Motor neuron (in vitro differentiated cells): ENCODE measurements around the gene DDX56. TPM values are rescaled to one million over a fixed set of nuclear protein-coding genes. Genes with fewer than 3 reads are reported as not detected.
A peak's percentile ranks its signal among the peaks of the same experiment; 100 is the strongest.

ENCODE experiments used
- ATAC-seq, 8 experiments: fragments of 200-7000 bp; cut with Tn5 transposase; replicated peaks in 6 of 8; 2 replicates each; pipeline ENCODE4 v1.8.0; 2021; ENCODE audit warnings: mild to moderate bottlenecking in 8 of 8, moderate library complexity in 8 of 8
- H3K27ac ChIP-seq, 2 donors: fragments of 250-450 bp; sonication (Bioruptor Pico); 2 replicates each; pipeline ENCODE4 v1.9.0; 2021; ENCODE audit warnings: antibody characterized with exemption in 2 of 2, mild to moderate bottlenecking in 2 of 2, moderate library complexity in 1 of 2
- H3K4me1 ChIP-seq, 2 donors: fragments of 250-450 bp; sonication (Bioruptor Pico); replicated peaks in 1 of 2; 2 replicates each; pipeline ENCODE4 v1.6.1; 2021; ENCODE audit warnings: antibody characterized with exemption in 2 of 2, mild to moderate bottlenecking in 2 of 2, moderate library complexity in 1 of 2
- H3K4me3 ChIP-seq, 5 donors: fragments of 250-450 bp; sonication (Bioruptor Pico); 2 replicates each; pipeline ENCODE4 v1.9.0; 2021; ENCODE audit warnings: antibody characterized with exemption in 5 of 5, mild to moderate bottlenecking in 5 of 5, moderate library complexity in 4 of 5
- WGBS, 10 experiments: fragments of 450-650 bp; shearing (Covaris generic); methylation state at CpG; one replicate each; pipeline ENCODE4 v1.0.0; 2022; 5-methylcytosine and 5-hydroxymethylcytosine counted together
- in situ Hi-C, 9 experiments: fragments of 400-800 bp; cut with MboI; loops; one replicate each; pipeline ENCODE4 v1.15.0; 2021; ENCODE audit warnings: low sequenced_read_pairs in 9 of 9, low pct_unique_long_range_greater_than_20kb in 2 of 9; ENCODE audit not compliant: unreplicated experiment in 9 of 9
- total RNA-seq, 8 experiments: library from RNA; unstranded; fragments of 300-600 nt; gene quantifications; 2 replicates each; pipeline versions ENCODE4 v1.2.3 to v1.2.4, GENCODE V29; 2022

The DDX56 gene
- total RNA-seq, 8 experiments from 2014 or later = 28.8 to 97.6 (median 48.1) TPM

DNA sequence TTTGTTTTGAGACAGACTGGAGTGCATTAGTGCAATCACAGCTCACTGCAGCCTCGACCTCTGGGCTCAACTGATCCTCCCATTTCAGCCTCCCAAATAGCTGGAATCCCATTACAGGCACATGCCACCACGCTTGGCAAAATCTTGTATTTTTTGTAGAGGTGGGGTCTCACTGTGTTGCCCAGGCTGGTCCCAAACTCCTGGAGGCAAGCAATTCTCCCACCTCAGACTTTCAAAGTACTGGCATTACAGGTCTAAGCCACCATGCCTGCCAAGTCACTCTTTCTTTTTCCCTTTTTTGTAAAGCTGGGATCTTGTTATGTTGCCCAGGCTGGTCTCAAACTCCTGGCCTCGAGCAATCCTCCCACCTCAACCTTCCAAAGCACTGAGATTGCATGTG is 24.3 kb downstream of the DDX56 start:
- in situ Hi-C loops = no loop called here
- Histone ChIP-seq H3K4me1 (no peaks in the 10 kb centered on the region), H3K4me3 (no peak overlapping the region), H3K27ac (no peak overlapping the region)
- WGBS, 10 experiments = 0 to 52% (median 39%) methylated on average over 1 to 3 of the region's 3 CpGs; no CpG with 5 or more reads in 3 of the 10 experiments
- no peak for ATAC-seq

DNA sequence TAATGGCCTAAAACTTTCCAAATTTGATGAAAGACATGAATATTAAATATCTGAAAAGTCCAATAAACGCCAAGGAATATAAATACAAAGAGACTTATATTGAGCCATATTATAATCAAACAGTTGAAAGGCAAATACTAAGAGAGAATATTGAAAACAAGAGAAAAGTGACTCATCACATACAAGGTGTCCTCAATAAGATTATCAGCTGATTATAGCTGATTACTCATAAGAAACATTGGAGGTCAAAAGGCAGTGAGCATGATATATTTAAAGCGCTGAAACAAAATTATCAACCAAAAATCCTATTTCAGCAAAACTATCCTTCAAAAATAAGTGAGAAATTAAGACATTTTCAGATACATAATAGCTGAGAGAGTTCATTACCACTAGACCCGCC is 24.8 kb downstream of the DDX56 start:
- in situ Hi-C loops = no loop called here
- H3K4me1 ChIP-seq = no peaks in the 10 kb centered on the region
- no peak overlapping the region for H3K27ac ChIP-seq
- WGBS, 10 experiments = 64 to 100% (median 81%) methylated on average over 1 to 3 of the region's 3 CpGs
- H3K4me3 ChIP-seq = no peak overlapping the region
- ATAC-seq = no peak

GRCh38 chr7:44547536-44548231 is 26.0 kb downstream of the DDX56 start:
- in situ Hi-C loops = no loop called here
- peak in 1 of 8 experiments; percentile 42 for ATAC-seq
- Histone ChIP-seq H3K27ac (no peak overlapping the region), H3K4me3 (no peak overlapping the region), H3K4me1 (no peaks in the 10 kb centered on the region)
- 4 to 75% (median 39%) methylated on average over 2 to 6 of the region's 6 CpGs for WGBS, 10 experiments

DNA sequence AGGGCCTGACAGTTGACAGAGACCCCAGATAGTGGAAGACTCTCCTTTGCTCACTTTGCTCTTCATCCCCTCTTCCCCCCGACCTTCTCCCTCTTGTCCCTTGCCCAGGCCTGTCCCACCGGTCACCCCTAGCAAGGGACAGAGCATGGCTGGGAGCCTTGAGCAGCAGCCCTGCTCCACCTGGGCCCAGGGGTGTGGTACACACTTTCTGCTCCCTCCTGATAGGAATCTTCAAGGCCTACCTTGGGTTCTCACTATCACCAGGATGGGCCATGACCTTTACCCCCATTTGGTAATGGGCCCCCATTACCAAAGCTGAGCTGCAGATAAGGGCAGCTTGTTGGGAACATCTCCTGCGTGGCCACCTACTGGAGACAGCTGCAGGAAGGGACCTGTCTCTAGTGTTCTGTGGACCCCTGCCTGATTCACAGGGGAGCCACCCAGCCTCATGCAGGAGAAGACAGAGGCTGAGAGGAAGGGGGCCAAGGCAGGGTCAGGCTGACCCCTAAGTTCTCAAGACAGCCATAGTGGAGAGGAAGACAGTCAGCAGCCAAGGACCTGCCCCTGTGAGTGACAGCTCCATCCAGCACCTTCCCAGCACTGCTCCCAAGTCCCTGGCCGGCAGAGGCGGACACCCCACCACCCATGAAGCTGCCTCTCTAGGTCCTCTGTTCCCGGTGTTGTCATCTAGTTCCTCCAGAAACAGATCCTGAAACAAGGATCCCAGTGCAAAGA is 31.7 kb downstream of the DDX56 start:
- Histone ChIP-seq H3K27ac (no peak overlapping the region), H3K4me1 (no peaks in the 10 kb centered on the region), H3K4me3 (no peak overlapping the region)
- 24 to 100% (median 92%) methylated on average over 1 to 4 of the region's 6 CpGs; no CpG with 5 or more reads in 4 of the 10 experiments for WGBS, 10 experiments
- in situ Hi-C loops = no loop called here
- ATAC-seq = no peak

GRCh38 chr7:44541028-44541869 is 32.5 kb downstream of the DDX56 start, which contains the start of gene NPC1L1:
Gene NPC1L1, minus strand, starts transcription at chr7:44541330. Its CDS starts 71 bp downstream, at chr7:44541259.
- in situ Hi-C loops = no loop called here
- H3K27ac ChIP-seq = no peak within 1 kb of the TSS
- WGBS, 10 experiments = 48 to 80% (median 67%) methylated on average over 1 to 8 of the region's 20 CpGs; no CpG with 5 or more reads in 5 of the 10 experiments
- no peak for ATAC-seq
- no peak within 1 kb of the TSS for H3K4me3 ChIP-seq
- H3K4me1 ChIP-seq = no peaks in the 10 kb centered on the region

GRCh38 chr7:44540592-44541027 is 33.1 kb downstream of the DDX56 start:
- no peak for ATAC-seq
- in situ Hi-C loops = no loop called here
- Histone ChIP-seq H3K4me3 (no peak overlapping the region), H3K4me1 (no peaks in the 10 kb centered on the region), H3K27ac (no peak overlapping the region)
- WGBS, 10 experiments = 90% methylated on average over 2 of the region's 5 CpGs; no CpG with 5 or more reads in 9 of the 10 experiments

- WGBS, 10 experiments = 70 to 100% (median 86%) methylated on average over 1 to 13 of the region's 27 CpGs; no CpG with 5 or more reads in 4 of the 10 experiments
- H3K4me3 ChIP-seq = no peak overlapping the region
- H3K4me1 ChIP-seq = no peaks in the 10 kb centered on the region
- no peak for ATAC-seq
- in situ Hi-C loops = no loop called here
- no peak overlapping the region for H3K27ac ChIP-seq
Observed at GRCh38 chr7:44539669-44540506, 33.8 kb downstream of the DDX56 start.

DNA sequence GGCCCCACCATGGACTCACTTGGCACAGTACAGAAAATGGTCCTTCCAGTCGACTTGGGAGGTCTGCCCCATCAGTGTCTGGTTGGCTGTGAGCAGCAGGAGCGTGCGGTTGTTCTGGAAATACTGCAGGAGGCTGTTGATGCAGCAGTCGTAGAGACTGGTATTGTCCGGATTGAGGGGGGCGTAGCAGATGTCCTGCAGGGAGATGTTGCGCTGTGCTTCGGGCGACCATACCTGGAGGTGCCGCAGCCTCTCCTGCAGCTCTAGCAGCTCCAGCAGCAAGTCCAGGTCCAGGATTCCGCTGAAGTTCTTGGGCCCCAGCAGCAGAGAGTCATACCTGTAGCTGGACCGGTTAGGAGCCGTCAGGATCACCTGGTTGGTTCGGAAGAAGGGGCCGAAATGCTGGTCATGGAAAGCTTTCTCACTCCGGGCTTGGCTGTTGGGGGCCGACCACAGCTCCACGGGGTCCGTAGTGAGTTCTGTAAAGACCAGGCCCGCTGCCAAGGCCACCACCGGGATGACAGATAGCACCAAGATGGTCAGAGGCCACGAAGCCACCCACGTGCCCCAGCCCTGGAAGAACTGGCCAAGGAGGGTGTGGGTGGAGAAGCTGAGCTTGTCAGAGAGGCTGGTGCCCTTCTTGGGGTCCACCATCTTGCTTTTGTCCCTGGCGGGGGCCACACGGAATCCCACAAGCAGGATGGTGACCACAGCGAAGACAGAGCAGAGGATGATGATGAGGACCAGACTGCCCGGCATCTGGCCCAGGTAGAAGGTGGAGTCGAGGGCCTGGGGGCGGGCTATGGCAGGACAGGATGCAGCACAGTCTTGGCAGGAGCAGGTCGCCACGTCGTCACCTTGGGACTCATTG is 34.7 kb downstream of the DDX56 start:
- no peak for ATAC-seq
- in situ Hi-C loops = no loop called here
- 65 to 100% (median 99%) methylated on average over 1 to 10 of the region's 32 CpGs; no CpG with 5 or more reads in 5 of the 10 experiments for WGBS, 10 experiments

GRCh38 chr7:44538093-44538797 is 35.5 kb downstream of the DDX56 start:
- Histone ChIP-seq H3K4me3 (no peak overlapping the region), H3K27ac (no peak overlapping the region), H3K4me1 (no peaks in the 10 kb centered on the region)
- no peak for ATAC-seq
- 60 to 93% (median 75%) methylated on average over 1 to 10 of the region's 17 CpGs; no CpG with 5 or more reads in 5 of the 10 experiments for WGBS, 10 experiments
- in situ Hi-C loops = no loop called here

More for the DNA sequence above, 34.7 kb downstream of the DDX56 start:
- Histone ChIP-seq H3K4me3 (no peak overlapping the region), H3K4me1 (no peaks in the 10 kb centered on the region), H3K27ac (no peak overlapping the region)

GRCh38 chr7:44537442-44537841 is 36.3 kb downstream of the DDX56 start:
- in situ Hi-C loops = no loop called here
- Histone ChIP-seq H3K4me1 (no peaks in the 10 kb centered on the region), H3K4me3 (no peak overlapping the region), H3K27ac (no peak overlapping the region)
- 80 to 100% (median 90%) methylated on average over 1 to 4 of the region's 6 CpGs; no CpG with 5 or more reads in 4 of the 10 experiments for WGBS, 10 experiments
- no peak for ATAC-seq

GRCh38 chr7:44536090-44536489 is 37.6 kb downstream of the DDX56 start:
- Histone ChIP-seq H3K27ac (no peak overlapping the region), H3K4me3 (no peak overlapping the region), H3K4me1 (no peaks in the 10 kb centered on the region)
- in situ Hi-C loops = no loop called here
- ATAC-seq = no peak
- 40% methylated on average over 1 of the region's 10 CpGs; no CpG with 5 or more reads in 9 of the 10 experiments for WGBS, 10 experiments
